PFSK-1 (cell line): ENCODE measurements around the gene SYNGR4.

Experiments used
- FOXP2 ChIP-seq: optimal IDR thresholded peaks from 2 replicates; pipeline ENCODE3; 2011; ENCODE audit warnings: borderline replicate concordance, control low read depth, inconsistent platforms; ENCODE audit not compliant: insufficient read depth; ENCODE audit errors: extremely low read length, extremely low read depth
- POLR2AphosphoS5 ChIP-seq: IDR thresholded peaks from 2 replicates; pipeline ENCODE4 v1.6.1; 2012; ENCODE audit warnings: low read depth, mild to moderate bottlenecking, control low read depth, low read length, moderate library complexity
- REST ChIP-seq, 2 experiments: IDR thresholded peaks; 2 replicates each; pipeline versions ENCODE4 v1.6.1 to v1.8.0; 2011 to 2012; ENCODE audit warnings: low read depth in 2 of 2, low read length in 2 of 2, control low read depth in 1 of 2, inconsistent platforms in 1 of 2, mild to moderate bottlenecking in 1 of 2, moderate library complexity in 1 of 2; ENCODE audit not compliant: insufficient read depth in 1 of 2
- SIN3A ChIP-seq: IDR thresholded peaks from 2 replicates; pipeline ENCODE4 v1.6.1; 2012; ENCODE audit warnings: mild to moderate bottlenecking, low read length, moderate library complexity, borderline replicate concordance; ENCODE audit not compliant: insufficient read depth
- TAF1 ChIP-seq: IDR thresholded peaks from 2 replicates; pipeline ENCODE4 v1.6.1; 2012; ENCODE audit warnings: low read length, control low read depth, borderline replicate concordance; ENCODE audit not compliant: insufficient read depth

The SYNGR4 gene

GRCh38 chr19:48385461-48386087 lies 21.4 kb downstream of the SYNGR4 start:
- TF ChIP-seq SIN3A (no peak), FOXP2 (no peak), TAF1 (no peak), POLR2AphosphoS5 (no peak), REST (IDR thresholded peaks at IDR 0.05; ENCODE audit: insufficient read depth in 1 of 2, low read depth in 2 of 2, low read length in 2 of 2) (no peak)

- TF ChIP-seq POLR2AphosphoS5 (no peak), REST (IDR thresholded peaks at IDR 0.05; ENCODE audit: insufficient read depth in 1 of 2, low read depth in 2 of 2, low read length in 2 of 2) (no peak), SIN3A (no peak), FOXP2 (no peak), TAF1 (no peak)
Observed at GRCh38 chr19:48386981-48387380, 22.8 kb downstream of the SYNGR4 start.

GRCh38 chr19:48390188-48391099 lies 26.3 kb downstream of the SYNGR4 start:
- TF ChIP-seq POLR2AphosphoS5 (no peak), SIN3A (no peak), FOXP2 (peak; percentile 1), REST (IDR thresholded peaks at IDR 0.05; ENCODE audit: insufficient read depth in 1 of 2, low read depth in 2 of 2, low read length in 2 of 2) (0 out of 4 replicates have a peak, but pooled peaks of 1 of the 2 experiments have one; percentile 8), TAF1 (peak; percentile 45; the same call in 1 of the 2 replicates)

- TF ChIP-seq TAF1 (peak; percentile 77; the same call in 1 of the 2 replicates), FOXP2 (no peak), POLR2AphosphoS5 (peak; percentile 74)
Observed at GRCh38 chr19:48391100-48392005, 27.2 kb downstream of the SYNGR4 start, which contains the start of gene KDELR1. Gene KDELR1, minus strand, starts transcription at chr19:48391551. Its CDS starts 193 bp downstream, at chr19:48391358.

GRCh38 chr19:48392860-48393558 lies 28.8 kb downstream of the SYNGR4 start:
- TF ChIP-seq FOXP2 (no peak), TAF1 (no peak), SIN3A (no peak), REST (IDR thresholded peaks at IDR 0.05; ENCODE audit: insufficient read depth in 1 of 2, low read depth in 2 of 2, low read length in 2 of 2) (no peak), POLR2AphosphoS5 (no peak)
